K562 (cell line): ENCODE measurements around the gene TOM1L2. TPM values are rescaled to one million over a fixed set of nuclear protein-coding genes. Genes with fewer than 3 reads are reported as not detected.

Source experiments
- POLR2H ChIP-seq: IDR thresholded peaks from 2 replicates; pipeline ENCODE4 v1.6.1; 2016; ENCODE audit warnings: missing genetic modification characterization, low read depth, mild to moderate bottlenecking, control low read depth, missing compliant biosample characterization, moderate library complexity
- SMAD2 ChIP-seq: fragments of 150-350 bp; IDR thresholded peaks from 2 replicates; pipeline ENCODE4 v1.6.1; 2014; ENCODE audit warnings: low read depth, mild to moderate bottlenecking, low read length
- XRCC3 ChIP-seq: fragments of 450-650 bp; IDR thresholded peaks from 2 replicates; pipeline ENCODE4 v1.6.1; 2017; ENCODE audit warnings: mild to moderate bottlenecking, moderate library complexity
- ZNF121 ChIP-seq: sonication (generic); formaldehyde crosslinking; conservative IDR thresholded peaks from 2 replicates; pipeline ENCODE4 v1.8.0; 2022; ENCODE audit warnings: missing genetic modification reagents
- polyA plus RNA-seq, 8 experiments: library from polyadenylated mRNA; depleted of rRNA in 4 of 8; stranded (reverse) in 5 of 8; unstranded in 3 of 8; fragments of >200 nt; fragmentation: Nextera tagmentation in 2 of 8; fragmentation: Illumina TruSeq in 1 of 8; extraction: Ambion mirVana in 2 of 8; extraction: Trizol in 1 of 8; gene quantifications; 2 replicates each; pipeline versions ENCODE4 v1.2.1 to v1.2.3, GENCODE V29; 2011 to 2014; ENCODE audit warnings: inconsistent platforms in 1 of 8, missing spikeins in 1 of 8
- total RNA-seq, 7 experiments: library from RNA; depleted of rRNA in 6 of 7; stranded (reverse); fragments of >200 nt in 6 of 7; fragmentation: Illumina TruSeq in 2 of 7; extraction: Trizol in 2 of 7; gene quantifications; 2 replicates each; pipeline versions ENCODE4 v1.2.1 to v1.2.3, GENCODE V29; 2011 to 2021; ENCODE audit warnings: low replicate concordance in 1 of 7
- TF ChIP-seq, protein P1 (sequence below), 2 experiments: fragments of 450-650 bp; IDR thresholded peaks; 2 replicates each; pipeline ENCODE4 v1.6.1; 2018; ENCODE audit warnings: mild to moderate bottlenecking in 2 of 2, low read depth in 1 of 2; ENCODE audit not compliant: partially characterized antibody in 2 of 2
- TF ChIP-seq, protein P2 (sequence below): sonication (generic); formaldehyde crosslinking; IDR thresholded peaks from 2 replicates; pipeline ENCODE4 v1.5.0; 2020; ENCODE audit warnings: missing genetic modification reagents

TOM1L2 gene
- total and polyA plus RNA-seq, 9 of the 15 experiments (the other 6 are each of a cell fraction or from before 2014, with no cell fraction given), result 0.07 to 6.0 (median 2.5) TPM

DNA sequence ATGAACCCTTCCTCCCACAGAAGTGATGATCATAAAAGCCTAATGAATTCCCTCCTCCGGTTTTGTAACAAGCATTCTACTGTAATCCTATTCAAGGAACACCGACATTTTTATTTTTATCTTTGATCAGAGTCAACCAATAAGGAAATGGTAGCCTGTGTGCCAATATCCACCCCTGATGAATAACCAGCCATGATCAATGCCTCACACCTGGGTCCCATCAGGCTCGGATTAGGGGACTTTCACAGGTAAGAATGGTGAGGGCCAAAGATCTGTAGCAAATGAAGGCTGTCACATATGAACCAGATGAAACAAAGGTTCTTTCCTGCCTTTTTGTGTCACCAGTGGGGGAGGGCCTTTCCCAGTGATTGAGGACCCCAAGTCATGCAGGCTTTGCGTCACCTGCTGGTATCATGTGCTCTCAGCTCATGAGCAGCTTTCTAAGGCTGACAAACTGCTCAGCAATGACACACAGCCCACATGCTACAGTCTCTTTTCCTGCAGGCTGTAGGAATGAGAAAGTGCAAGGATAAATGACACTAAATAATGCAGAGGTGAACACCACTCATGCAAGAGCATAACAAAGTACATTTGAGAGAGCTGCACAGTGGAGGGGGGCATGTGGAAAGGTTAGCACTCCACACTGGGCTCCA, 34.9 kb downstream of the TOM1L2 start (continued):
- TF ChIP-seq, protein P1, sequence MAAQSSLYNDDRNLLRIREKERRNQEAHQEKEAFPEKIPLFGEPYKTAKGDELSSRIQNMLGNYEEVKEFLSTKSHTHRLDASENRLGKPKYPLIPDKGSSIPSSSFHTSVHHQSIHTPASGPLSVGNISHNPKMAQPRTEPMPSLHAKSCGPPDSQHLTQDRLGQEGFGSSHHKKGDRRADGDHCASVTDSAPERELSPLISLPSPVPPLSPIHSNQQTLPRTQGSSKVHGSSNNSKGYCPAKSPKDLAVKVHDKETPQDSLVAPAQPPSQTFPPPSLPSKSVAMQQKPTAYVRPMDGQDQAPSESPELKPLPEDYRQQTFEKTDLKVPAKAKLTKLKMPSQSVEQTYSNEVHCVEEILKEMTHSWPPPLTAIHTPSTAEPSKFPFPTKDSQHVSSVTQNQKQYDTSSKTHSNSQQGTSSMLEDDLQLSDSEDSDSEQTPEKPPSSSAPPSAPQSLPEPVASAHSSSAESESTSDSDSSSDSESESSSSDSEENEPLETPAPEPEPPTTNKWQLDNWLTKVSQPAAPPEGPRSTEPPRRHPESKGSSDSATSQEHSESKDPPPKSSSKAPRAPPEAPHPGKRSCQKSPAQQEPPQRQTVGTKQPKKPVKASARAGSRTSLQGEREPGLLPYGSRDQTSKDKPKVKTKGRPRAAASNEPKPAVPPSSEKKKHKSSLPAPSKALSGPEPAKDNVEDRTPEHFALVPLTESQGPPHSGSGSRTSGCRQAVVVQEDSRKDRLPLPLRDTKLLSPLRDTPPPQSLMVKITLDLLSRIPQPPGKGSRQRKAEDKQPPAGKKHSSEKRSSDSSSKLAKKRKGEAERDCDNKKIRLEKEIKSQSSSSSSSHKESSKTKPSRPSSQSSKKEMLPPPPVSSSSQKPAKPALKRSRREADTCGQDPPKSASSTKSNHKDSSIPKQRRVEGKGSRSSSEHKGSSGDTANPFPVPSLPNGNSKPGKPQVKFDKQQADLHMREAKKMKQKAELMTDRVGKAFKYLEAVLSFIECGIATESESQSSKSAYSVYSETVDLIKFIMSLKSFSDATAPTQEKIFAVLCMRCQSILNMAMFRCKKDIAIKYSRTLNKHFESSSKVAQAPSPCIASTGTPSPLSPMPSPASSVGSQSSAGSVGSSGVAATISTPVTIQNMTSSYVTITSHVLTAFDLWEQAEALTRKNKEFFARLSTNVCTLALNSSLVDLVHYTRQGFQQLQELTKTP (IDR thresholded peaks at IDR 0.05; ENCODE audit: low read depth in 1 of 2, partially characterized antibody in 2 of 2), result no peak
- TF ChIP-seq XRCC3 (no peak), POLR2H (tag) (no peak), SMAD2 (no peak), ZNF121 (no peak)
- TF ChIP-seq, protein P2, sequence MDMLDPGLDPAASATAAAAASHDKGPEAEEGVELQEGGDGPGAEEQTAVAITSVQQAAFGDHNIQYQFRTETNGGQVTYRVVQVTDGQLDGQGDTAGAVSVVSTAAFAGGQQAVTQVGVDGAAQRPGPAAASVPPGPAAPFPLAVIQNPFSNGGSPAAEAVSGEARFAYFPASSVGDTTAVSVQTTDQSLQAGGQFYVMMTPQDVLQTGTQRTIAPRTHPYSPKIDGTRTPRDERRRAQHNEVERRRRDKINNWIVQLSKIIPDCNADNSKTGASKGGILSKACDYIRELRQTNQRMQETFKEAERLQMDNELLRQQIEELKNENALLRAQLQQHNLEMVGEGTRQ, result no peak
